H1 (cell line): ENCODE measurements around the gene AXIN2. TPM values are rescaled to one million over a fixed set of nuclear protein-coding genes. Genes with fewer than 3 reads are reported as not detected.

Experiments
- CHD2 ChIP-seq: IDR thresholded peaks from 2 replicates; pipeline ENCODE4 v1.6.1; 2012; ENCODE audit warnings: low read length, improper control_type of control experiment
- CTBP2 ChIP-seq: IDR thresholded peaks from 2 replicates; pipeline ENCODE4 v1.7.0; 2011; ENCODE audit warnings: borderline replicate concordance, mild to moderate bottlenecking, moderate library complexity, mixed read lengths, low read length; ENCODE audit not compliant: insufficient read depth, insufficient read length
- polyA plus RNA-seq, 7 experiments: library from polyadenylated mRNA; depleted of rRNA in 3 of 7; stranded (reverse) in 5 of 7; unstranded in 2 of 7; fragments of >200 nt in 5 of 7; fragments of 200-250 nt in 2 of 7; gene quantifications; 1 replicate in 5 of 7; 2 replicates in 1 of 7; 4 replicates in 1 of 7; pipeline versions ENCODE4 v1.2.1 to v1.2.3, GENCODE V29; 2011 to 2013; ENCODE audit warnings: missing spikeins in 2 of 7, mixed read lengths in 2 of 7
- total RNA-seq: library from RNA; stranded (reverse); fragmentation: NEBNext Ultra II Directional; extraction: Animal tissue kit (Norgen Biotek cat#: 25700); gene quantifications from 2 replicates; pipeline ENCODE4 v1.2.1, GENCODE V29; 2021

AXIN2 gene
- total and polyA plus RNA-seq, 2 of the 8 experiments (the other 6 are each of a cell fraction or from before 2014, with no cell fraction given) = 17.7 to 33.4 TPM

GRCh38 chr17:65539630-65540266 lies 21.7 kb downstream of the AXIN2 start (continued):
- TF ChIP-seq CTBP2 (no peak), CHD2 (no peak)
